ENCODE measurements around the gene LRIF1.

LRIF1 gene

GRCh38 chr1:110967256-110967655 is 3.5 kb upstream of the LRIF1 start:
- no peak for DNase-seq (ENCODE audit: low spot score in 2 of 2)
- ATAC-seq (replicated peaks; ENCODE audit: extremely low read depth, poor library complexity, severe bottlenecking) = no peak
- peaks cover 25% of the 10 kb centered on the region for H3K9me3 Mint-ChIP-seq
- H3K27me3 Mint-ChIP-seq = peaks cover 50% of the 10 kb centered on the region
- no peak overlapping the region for H3K4me3 Mint-ChIP-seq
- peaks cover 20% of the 10 kb centered on the region for H3K4me1 Mint-ChIP-seq
- H3K36me3 Mint-ChIP-seq (ENCODE audit: insufficient read depth) = peaks cover 20% of the 10 kb centered on the region
- no peak overlapping the region for H3K27ac Mint-ChIP-seq (ENCODE audit: low read depth)

- peaks cover 38% of the 10 kb centered on the region for H3K4me1 Mint-ChIP-seq
- peak overlapping the region; percentile 82 for H3K4me3 Mint-ChIP-seq
- H3K27me3 Mint-ChIP-seq = peaks cover 23% of the 10 kb centered on the region
- peaks cover 20% of the 10 kb centered on the region for H3K36me3 Mint-ChIP-seq (ENCODE audit: insufficient read depth)
- H3K27ac Mint-ChIP-seq (ENCODE audit: low read depth) = peak overlapping the region; percentile 99
- DNase-seq (ENCODE audit: low spot score in 2 of 2) = no peak
- H3K9me3 Mint-ChIP-seq = peaks cover 31% of the 10 kb centered on the region
- ATAC-seq (replicated peaks; ENCODE audit: extremely low read depth, poor library complexity, severe bottlenecking) = no peak
Measured at GRCh38 chr1:110964455-110964903, 757 bp upstream of the LRIF1 start.

GRCh38 chr1:110962892-110963690 is 631 bp downstream of the LRIF1 start:
- peaks cover 9% of the 10 kb centered on the region for H3K27me3 Mint-ChIP-seq
- peaks cover 31% of the 10 kb centered on the region for H3K9me3 Mint-ChIP-seq
- peaks cover 20% of the 10 kb centered on the region for H3K36me3 Mint-ChIP-seq (ENCODE audit: insufficient read depth)
- DNase-seq (ENCODE audit: low spot score in 2 of 2) (peak; percentile 49 to 55), ATAC-seq (replicated peaks; ENCODE audit: extremely low read depth, poor library complexity, severe bottlenecking) (peak; percentile 39)
- peak overlapping the region; percentile 99 for H3K27ac Mint-ChIP-seq (ENCODE audit: low read depth)
- H3K4me1 Mint-ChIP-seq = peaks cover 38% of the 10 kb centered on the region
- H3K4me3 Mint-ChIP-seq = peak overlapping the region; percentile 82

- Mint-ChIP-seq H3K4me1 (peaks cover 38% of the 10 kb centered on the region), H3K9me3 (peaks cover 25% of the 10 kb centered on the region), H3K36me3 (ENCODE audit: insufficient read depth) (peaks cover 20% of the 10 kb centered on the region), H3K4me3 (peak overlapping the region; percentile 82), H3K27me3 (no peaks in the 10 kb centered on the region), H3K27ac (ENCODE audit: low read depth) (no peak overlapping the region)
- DNase-seq (ENCODE audit: low spot score in 2 of 2) = no peak
- no peak for ATAC-seq (replicated peaks; ENCODE audit: extremely low read depth, poor library complexity, severe bottlenecking)
Measured at GRCh38 chr1:110961902-110962301, 1.8 kb downstream of the LRIF1 start.

- Mint-ChIP-seq H3K36me3 (ENCODE audit: insufficient read depth) (peaks cover 20% of the 10 kb centered on the region), H3K27ac (ENCODE audit: low read depth) (no peak overlapping the region), H3K27me3 (no peaks in the 10 kb centered on the region), H3K9me3 (peaks cover 25% of the 10 kb centered on the region), H3K4me3 (no peak overlapping the region), H3K4me1 (peaks cover 38% of the 10 kb centered on the region)
- no peak for DNase-seq (ENCODE audit: low spot score in 2 of 2)
- no peak for ATAC-seq (replicated peaks; ENCODE audit: extremely low read depth, poor library complexity, severe bottlenecking)
Measured at GRCh38 chr1:110960777-110961420, 2.8 kb downstream of the LRIF1 start.

- H3K9me3 Mint-ChIP-seq = peaks cover 11% of the 10 kb centered on the region
- H3K27me3 Mint-ChIP-seq = no peaks in the 10 kb centered on the region
- H3K36me3 Mint-ChIP-seq (ENCODE audit: insufficient read depth) = peaks cover 2% of the 10 kb centered on the region
- DNase-seq (ENCODE audit: low spot score in 2 of 2) (no peak), ATAC-seq (replicated peaks; ENCODE audit: extremely low read depth, poor library complexity, severe bottlenecking) (no peak)
- no peak overlapping the region for H3K4me3 Mint-ChIP-seq
- H3K4me1 Mint-ChIP-seq = peaks cover 24% of the 10 kb centered on the region
- no peak overlapping the region for H3K27ac Mint-ChIP-seq (ENCODE audit: low read depth)
Measured at GRCh38 chr1:110957798-110958197, 5.9 kb downstream of the LRIF1 start.

GRCh38 chr1:110956586-110956985 is 7.1 kb downstream of the LRIF1 start:
- no peak for DNase-seq (ENCODE audit: low spot score in 2 of 2)
- Mint-ChIP-seq H3K9me3 (peaks cover 10% of the 10 kb centered on the region), H3K4me3 (no peak overlapping the region), H3K4me1 (peaks cover 15% of the 10 kb centered on the region), H3K27ac (ENCODE audit: low read depth) (no peak overlapping the region), H3K36me3 (ENCODE audit: insufficient read depth) (peaks cover 5% of the 10 kb centered on the region), H3K27me3 (no peaks in the 10 kb centered on the region)
- ATAC-seq (replicated peaks; ENCODE audit: extremely low read depth, poor library complexity, severe bottlenecking) = no peak

GRCh38 chr1:110953031-110953430 is 10.7 kb downstream of the LRIF1 start:
- H3K27ac Mint-ChIP-seq (ENCODE audit: low read depth) = no peak overlapping the region
- peaks cover 5% of the 10 kb centered on the region for H3K4me1 Mint-ChIP-seq
- H3K4me3 Mint-ChIP-seq = no peak overlapping the region
- H3K9me3 Mint-ChIP-seq = no peaks in the 10 kb centered on the region
- ATAC-seq (replicated peaks; ENCODE audit: extremely low read depth, poor library complexity, severe bottlenecking) = no peak
- H3K36me3 Mint-ChIP-seq (ENCODE audit: insufficient read depth) = peaks cover 19% of the 10 kb centered on the region
- DNase-seq (ENCODE audit: low spot score in 2 of 2) = no peak
- no peaks in the 10 kb centered on the region for H3K27me3 Mint-ChIP-seq

- Mint-ChIP-seq H3K9me3 (no peaks in the 10 kb centered on the region), H3K4me1 (peaks cover 5% of the 10 kb centered on the region), H3K27me3 (no peaks in the 10 kb centered on the region), H3K4me3 (no peak overlapping the region), H3K27ac (ENCODE audit: low read depth) (no peak overlapping the region), H3K36me3 (ENCODE audit: insufficient read depth) (peaks cover 20% of the 10 kb centered on the region)
- no peak for ATAC-seq (replicated peaks; ENCODE audit: extremely low read depth, poor library complexity, severe bottlenecking)
- DNase-seq (ENCODE audit: low spot score in 2 of 2) = no peak
Measured at GRCh38 chr1:110952031-110952430, 11.7 kb downstream of the LRIF1 start.

GRCh38 chr1:110951161-110951560 is 12.6 kb downstream of the LRIF1 start:
- DNase-seq (ENCODE audit: low spot score in 2 of 2) (no peak), ATAC-seq (replicated peaks; ENCODE audit: extremely low read depth, poor library complexity, severe bottlenecking) (no peak)
- Mint-ChIP-seq H3K36me3 (ENCODE audit: insufficient read depth) (peaks cover 20% of the 10 kb centered on the region), H3K27me3 (no peaks in the 10 kb centered on the region), H3K4me3 (no peak overlapping the region), H3K4me1 (peaks cover 5% of the 10 kb centered on the region), H3K9me3 (no peaks in the 10 kb centered on the region), H3K27ac (ENCODE audit: low read depth) (no peak overlapping the region)

- DNase-seq (ENCODE audit: low spot score in 2 of 2) (no peak), ATAC-seq (replicated peaks; ENCODE audit: extremely low read depth, poor library complexity, severe bottlenecking) (no peak)
- peaks cover 5% of the 10 kb centered on the region for H3K4me1 Mint-ChIP-seq
- H3K36me3 Mint-ChIP-seq (ENCODE audit: insufficient read depth) = peaks cover 20% of the 10 kb centered on the region
- H3K27ac Mint-ChIP-seq (ENCODE audit: low read depth) = no peak overlapping the region
- no peaks in the 10 kb centered on the region for H3K27me3 Mint-ChIP-seq
- no peak overlapping the region for H3K4me3 Mint-ChIP-seq
- H3K9me3 Mint-ChIP-seq = no peaks in the 10 kb centered on the region
Measured at GRCh38 chr1:110948038-110948810, 15.5 kb downstream of the LRIF1 start.

- no peak for ATAC-seq (replicated peaks; ENCODE audit: extremely low read depth, poor library complexity, severe bottlenecking)
- Mint-ChIP-seq H3K4me1 (peaks cover 5% of the 10 kb centered on the region), H3K27me3 (no peaks in the 10 kb centered on the region), H3K36me3 (ENCODE audit: insufficient read depth) (peaks cover 12% of the 10 kb centered on the region), H3K27ac (ENCODE audit: low read depth) (no peak overlapping the region), H3K4me3 (no peak overlapping the region), H3K9me3 (no peaks in the 10 kb centered on the region)
- no peak for DNase-seq (ENCODE audit: low spot score in 2 of 2)
Measured at GRCh38 chr1:110945626-110946025, 18.1 kb downstream of the LRIF1 start.
